Cerebellar cortex (tissue), 1 donor: ENCODE measurements around the gene XPNPEP1.

Experiments
- DNase-seq: peaks from one replicate; pipeline ENCODE4 v3.0.0-alpha.2; 2015; ENCODE audit warnings: low spot score

Gene XPNPEP1

DNA sequence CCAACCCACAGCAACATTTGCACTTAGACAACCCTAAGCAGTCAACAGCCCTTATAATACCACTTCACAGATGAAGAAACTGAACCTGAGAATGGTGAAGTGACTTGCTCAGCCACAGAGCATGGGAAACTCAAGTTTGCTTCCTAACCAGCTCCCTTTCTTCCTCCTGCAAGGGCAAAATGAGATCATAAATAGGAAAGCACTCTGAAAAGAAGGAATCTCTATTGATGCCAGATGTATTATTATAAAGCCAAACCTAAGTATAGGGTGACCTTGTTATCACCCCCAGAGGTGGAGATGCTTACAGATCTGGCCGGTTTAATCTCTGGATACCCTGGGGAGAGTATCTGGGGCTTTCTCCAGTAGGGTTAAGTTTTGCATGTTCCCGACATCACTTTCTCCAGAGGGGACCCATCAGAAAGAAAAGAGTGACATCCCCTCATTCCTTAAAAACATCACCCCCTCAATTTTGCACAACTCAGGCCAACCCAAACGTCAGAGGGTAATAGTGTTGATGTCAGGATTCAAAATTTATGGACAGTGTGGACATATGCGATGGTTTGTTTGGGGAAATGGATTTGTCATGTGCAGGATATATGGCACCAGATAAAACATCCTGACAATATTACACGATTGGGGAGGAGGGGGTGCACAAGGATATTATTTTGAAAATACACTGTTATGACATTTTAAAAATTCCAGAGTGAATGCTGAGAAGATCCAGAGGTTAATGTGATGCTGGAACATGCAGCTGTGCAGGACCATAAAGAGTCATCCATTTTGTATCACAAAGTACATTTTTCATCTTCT lies 24.0 kb upstream of the XPNPEP1 start:
- no peak for DNase-seq

GRCh38 chr10:109946680-109947079 lies 23.4 kb upstream of the XPNPEP1 start:
- no peak for DNase-seq

- DNase-seq: no peak
Observed at GRCh38 chr10:109945473-109946177, 22.3 kb upstream of the XPNPEP1 start.

DNA sequence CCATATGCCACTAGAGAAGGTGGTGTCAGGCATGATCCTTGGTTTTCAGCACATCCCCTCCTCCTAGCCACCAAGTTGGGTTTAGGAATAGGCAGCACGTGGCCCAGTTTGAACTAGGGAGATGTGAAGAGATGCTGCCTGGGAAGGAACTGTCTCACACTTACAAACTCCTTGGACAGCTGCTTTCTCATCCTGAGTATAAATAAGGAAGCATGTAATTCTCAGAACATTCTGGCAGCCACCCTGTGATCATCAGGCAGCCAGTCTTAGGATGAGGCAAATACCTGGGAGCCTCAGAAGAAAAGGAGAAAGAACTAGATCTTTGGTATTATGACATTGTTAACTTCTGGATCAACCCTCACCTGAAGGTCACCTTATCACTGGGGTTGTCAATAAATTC lies 21.3 kb upstream of the XPNPEP1 start:
- DNase-seq: no peak

DNA sequence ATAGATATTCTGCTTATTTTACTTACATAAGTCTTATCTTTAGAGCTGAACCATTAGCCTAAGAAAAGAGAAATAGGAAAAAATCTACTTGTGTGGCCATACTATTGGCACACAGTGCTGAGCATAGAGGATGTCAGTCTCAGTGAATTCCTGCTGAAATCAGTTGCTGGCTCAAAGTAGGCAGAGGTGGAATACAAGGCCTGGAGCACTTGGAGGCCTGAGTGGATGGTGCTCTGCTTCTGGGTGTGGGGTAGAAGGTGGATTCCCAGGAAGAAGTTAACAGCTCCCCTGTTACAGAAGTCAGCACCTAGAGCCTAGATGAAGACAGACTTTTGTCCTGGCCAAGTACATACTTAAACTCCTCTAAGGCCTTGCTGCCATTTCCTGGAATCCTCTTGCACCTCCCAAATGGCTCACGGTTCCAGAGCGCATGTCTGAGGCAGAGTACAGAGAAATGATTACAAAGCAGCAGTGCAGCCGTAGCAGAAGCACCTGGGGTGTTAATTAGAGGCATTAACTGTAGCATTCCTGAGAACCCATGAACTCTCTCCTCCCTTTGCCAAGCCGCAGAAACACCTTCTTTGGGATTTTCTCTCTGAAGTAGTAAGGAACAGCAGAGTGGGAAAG lies 18.0 kb upstream of the XPNPEP1 start:
- no peak for DNase-seq

GRCh38 chr10:109940553-109940952 lies 17.2 kb upstream of the XPNPEP1 start:
- no peak for DNase-seq

DNA sequence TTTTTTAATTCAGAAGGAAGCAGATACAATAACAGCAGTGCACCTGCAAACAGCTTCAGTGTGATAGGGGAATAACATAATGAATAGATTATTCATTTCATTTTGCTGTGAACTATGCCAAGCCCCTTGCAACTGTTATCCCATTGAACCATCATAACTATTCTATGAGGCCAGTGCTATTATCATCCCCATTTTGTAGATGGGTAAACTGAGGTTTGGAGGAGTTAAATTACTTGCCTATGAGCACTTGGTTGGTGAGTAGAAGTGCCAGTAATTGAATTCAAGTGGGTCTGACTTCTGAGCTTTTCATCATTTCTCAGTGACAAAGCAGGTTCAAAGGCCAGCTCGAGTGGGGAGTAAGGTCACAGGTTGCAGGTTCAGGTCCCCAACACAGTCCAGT lies 16.8 kb upstream of the XPNPEP1 start:
- no peak for DNase-seq

DNA sequence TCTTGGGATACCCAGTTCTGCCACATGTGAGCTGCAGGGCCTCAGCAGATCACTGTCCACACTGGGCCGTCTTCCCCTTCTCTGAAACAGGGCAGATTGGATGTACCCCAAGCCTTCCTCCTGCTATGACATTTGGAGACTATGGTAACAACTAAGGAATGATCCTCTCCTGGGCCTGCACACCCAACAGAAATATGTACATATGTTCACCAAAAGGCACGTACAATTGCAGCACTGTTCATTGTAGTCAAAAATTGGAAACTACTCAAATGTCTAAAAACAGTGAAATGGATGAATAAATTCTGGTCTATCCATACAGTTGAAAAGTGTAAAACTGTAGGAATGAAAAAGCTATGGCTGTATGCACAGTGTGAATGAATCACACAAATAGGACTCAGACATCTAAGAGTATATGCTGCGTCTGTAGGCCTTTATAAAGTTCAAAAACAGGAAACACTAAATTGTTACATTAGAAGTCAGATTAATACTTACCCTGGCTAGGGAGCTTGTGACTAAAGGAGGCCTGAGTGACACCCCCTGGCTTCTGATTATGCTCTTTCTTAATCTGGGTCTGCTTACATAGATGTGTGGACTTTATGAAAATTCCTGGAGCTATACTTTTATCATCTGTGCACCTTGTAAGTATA lies 16.1 kb upstream of the XPNPEP1 start:
- DNase-seq: no peak

DNA sequence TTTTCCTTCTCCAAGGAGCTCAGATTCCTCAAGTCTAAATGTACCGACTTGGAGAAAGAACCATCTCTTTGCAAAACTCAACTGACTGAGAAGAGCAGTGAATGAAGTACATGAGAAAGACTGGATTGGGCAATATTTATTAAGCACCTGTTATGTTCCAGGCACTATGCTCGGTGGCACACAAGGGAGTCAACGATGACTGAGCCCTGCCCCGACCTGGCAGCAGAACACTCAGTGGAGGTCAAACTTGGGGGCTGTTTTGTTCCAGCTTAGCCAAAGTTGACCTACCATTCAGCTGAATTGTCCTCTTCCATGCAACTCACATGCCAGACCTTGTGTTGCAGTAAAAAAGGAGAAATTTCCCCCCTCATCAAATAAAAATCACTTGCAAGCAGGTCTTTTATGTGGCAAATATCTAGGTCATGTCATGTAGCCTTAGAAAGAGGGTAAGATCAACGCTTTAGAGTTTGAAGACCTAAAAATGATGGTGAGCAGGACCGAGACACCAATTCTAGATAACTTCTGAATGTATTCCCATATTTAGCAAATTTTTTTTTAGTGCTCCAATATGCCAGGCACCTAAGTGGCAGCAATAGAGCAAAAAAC lies 14.3 kb upstream of the XPNPEP1 start:
- no peak for DNase-seq

GRCh38 chr10:109934958-109935793 lies 11.9 kb upstream of the XPNPEP1 start:
- no peak for DNase-seq

DNA sequence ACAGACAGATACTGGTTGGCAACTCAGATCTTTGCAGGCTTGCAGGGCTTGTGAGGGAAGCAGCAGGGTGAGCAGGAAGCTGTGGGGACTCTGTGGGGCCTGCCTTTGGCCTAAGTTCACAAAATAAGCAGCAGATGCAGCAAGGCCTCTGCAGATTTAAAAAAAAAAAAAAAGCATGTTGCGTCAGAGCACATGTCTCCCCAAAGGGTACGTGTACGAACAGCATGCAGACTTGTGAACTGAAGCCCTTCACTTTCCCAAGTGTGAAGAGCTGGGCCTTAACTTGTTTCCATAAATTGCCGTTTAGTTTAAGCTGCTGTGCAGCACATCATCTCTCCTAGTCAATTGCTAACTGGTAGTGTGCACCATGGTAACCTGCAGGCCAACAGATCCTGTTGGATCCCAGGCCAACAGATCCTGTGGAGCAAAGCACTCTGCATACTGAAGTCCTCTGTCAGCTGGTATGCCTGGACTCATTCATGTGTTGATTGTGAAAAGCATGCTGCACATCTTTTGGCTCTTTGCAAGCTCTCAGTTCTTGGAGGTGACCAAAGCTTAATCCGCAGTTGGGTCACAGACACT lies 10.8 kb upstream of the XPNPEP1 start:
- peak; percentile 25 for DNase-seq

GRCh38 chr10:109932968-109933367 lies 9.7 kb upstream of the XPNPEP1 start:
- no peak for DNase-seq

GRCh38 chr10:109932391-109932790 lies 9.1 kb upstream of the XPNPEP1 start:
- no peak for DNase-seq

GRCh38 chr10:109931163-109931562 lies 7.9 kb upstream of the XPNPEP1 start:
- DNase-seq: peak; percentile 90

DNA sequence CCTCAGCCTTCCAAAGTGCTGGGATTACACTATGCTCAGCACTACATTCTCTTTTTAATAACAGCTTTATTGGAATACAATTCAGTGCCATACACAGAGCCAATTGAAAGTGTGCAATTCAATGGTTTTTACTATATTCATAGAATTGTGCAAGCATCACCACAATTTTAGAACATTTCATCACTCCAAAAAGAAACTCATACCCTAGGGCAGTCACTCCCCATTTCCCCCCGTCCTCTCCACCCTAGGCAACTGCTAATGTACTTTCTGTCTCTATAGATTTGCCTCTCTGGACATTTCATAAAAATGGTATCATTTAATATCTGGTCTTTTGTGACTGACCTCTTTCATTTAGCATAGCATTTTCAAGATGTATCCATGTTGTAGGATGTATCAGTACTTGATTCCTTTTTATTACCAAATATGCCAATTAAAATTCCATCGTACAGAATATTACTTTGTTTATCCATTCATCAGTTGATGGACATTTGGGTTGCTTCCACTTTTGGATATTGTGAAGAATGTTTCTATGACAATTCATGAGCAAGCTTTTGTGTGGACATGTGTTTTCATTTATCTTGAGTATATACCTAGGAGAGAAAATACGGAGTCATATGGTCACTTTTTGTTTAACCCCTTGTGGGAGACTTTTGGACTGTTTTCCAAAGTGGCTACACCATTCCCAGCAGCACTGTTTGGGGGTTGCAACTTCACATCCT lies 6.3 kb upstream of the XPNPEP1 start:
- DNase-seq: no peak

DNA sequence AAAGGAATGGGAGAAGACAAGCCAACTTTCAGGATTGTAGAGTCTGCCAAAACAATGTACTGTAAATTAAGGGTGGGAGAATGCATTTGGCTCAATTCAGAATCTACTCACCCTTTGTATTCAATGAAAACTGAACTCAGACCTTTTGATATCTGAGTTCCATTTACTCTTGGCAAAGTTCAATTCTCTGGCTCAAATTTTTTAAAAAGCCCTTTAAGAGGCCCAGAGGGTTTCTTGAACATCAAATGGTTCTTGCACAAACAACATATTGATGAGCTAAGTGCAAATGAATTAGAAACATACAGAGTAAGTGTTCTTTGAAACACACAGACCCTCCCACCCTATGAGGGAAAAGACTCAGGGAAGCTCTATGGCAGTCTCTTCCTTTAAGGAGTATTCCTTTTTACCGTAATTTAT lies 5.2 kb upstream of the XPNPEP1 start:
- DNase-seq: no peak

GRCh38 chr10:109926825-109927224 lies 3.5 kb upstream of the XPNPEP1 start:
- no peak for DNase-seq

DNA sequence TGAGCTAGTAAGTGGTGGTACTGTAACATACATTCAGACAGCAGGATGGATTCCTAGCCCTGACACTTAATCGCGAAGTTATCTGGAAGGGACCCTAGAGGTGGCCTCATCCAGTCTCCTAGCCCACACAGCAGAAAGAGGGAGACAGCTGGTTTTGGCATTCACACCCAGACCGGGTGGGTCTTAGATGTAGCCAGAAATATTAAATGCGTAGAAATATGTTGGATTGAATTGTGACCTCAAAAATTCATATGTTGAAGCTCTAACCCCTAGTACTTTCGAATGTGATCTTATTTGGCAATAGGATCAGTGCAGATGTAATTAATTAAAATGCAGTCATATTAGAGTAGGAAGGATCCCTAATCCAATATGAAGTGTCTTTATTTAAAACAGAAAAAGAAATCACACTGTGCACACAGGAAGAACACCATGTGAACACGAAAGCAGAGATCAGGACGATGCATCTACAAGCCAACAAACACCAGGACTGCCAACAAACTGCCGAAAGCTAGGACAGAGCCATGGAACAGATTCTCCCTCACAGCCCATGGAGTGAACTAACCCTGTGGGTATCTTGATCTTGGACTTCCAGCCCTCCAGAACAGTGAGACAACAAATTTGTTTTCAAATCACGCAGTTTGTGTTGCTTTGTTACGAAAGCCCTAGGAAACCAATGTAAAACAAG lies 2.9 kb upstream of the XPNPEP1 start:
- peak; percentile 69 for DNase-seq

GRCh38 chr10:109924967-109925620 lies 1.8 kb upstream of the XPNPEP1 start:
- no peak for DNase-seq
